COLO829 (cell line): ENCODE results near the gene LAMB1.

ENCODE experiments used
- DNase-seq: peaks from one replicate; pipeline ENCODE4 v3.0.0; 2012; ENCODE audit warnings: low spot score

The LAMB1 gene

DNA sequence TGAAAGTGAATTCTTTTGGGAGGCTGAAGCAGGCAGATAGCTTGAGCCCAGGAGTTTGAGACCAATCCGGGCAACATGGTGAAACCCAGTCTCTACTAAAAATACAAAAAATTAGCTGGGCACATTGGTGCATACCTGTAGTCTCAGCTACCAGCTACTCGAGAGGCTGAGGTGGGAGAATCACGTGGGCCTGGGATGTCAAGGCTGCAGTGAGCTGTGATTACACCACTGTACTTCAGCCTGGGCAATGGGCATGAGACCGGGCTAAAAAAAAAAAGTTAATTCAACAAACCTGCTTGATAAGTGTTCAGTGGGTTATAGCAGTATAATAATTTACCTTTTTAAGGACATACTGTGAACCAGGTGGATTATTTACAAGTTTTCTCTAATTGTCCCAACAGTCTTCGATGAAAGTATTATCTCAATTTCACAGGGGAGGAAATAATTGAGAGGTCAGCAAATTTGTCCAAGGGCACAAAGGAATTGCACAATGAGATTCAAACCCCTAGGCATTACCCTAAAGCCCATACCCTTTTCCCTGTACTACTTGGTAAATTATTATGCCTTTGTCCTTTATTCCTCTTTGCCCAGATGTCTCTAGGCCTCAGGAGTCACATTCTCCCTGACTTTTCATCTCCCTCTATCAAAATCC, 125.1 kb downstream of the LAMB1 start:
- no peak for DNase-seq

DNA sequence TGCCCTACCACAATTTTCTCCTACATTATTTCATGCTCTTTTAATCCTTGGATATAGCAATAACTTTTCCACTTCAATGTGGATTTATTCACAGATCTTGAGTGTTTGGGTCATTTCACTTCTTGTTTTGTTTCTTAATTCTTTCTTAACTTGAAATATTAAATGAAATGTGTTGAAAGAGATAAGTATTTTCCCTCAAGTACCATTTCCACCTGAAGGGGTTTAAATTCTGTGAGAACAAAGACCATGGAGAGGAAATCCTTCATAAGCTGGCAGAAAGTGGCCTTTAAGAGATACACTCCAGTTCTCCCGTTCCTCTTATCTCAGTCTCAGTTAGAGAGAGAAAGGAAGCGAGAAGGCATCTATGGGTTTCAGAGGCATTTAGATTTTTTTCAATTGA, 126.0 kb downstream of the LAMB1 start:
- DNase-seq, result no peak

DNA sequence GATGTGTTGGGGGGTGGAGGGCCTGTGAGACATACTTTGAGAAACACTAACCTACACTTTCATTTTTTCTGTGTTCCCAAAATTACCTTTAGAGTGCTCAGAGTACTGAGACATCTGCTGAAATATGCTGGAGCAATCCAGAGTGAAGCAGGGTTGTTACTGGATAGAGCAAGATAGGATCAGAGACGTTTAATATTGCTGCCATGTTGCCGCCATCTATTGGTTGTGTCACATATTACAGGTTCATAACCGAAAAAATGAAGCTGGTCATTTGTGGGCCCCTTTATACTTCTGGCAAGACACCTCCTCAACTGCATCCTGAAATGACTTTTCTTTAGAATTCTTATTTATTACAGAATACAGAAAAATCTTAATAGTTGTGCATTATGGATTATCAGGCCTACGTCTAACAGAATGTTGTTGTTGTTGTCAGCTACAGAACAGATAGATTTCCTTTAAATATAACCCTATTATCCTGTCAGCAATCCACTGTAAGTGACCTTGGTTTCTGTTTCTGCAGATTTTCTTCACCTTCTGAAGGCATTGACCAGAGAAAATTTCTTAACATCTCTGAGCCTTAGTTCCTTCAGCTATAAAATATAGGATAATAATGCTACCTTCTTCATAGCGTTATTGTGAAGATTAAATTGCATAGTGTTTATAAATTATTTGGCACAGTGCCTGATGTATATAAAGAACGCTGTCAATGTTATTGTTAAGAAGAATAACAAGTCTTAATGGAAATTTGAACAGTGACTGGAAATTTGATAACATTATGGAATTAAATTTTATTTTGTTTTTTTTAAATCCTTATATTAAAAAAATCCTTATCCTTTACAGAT, 128.1 kb downstream of the LAMB1 start:
- DNase-seq, result peak; percentile 72

DNA sequence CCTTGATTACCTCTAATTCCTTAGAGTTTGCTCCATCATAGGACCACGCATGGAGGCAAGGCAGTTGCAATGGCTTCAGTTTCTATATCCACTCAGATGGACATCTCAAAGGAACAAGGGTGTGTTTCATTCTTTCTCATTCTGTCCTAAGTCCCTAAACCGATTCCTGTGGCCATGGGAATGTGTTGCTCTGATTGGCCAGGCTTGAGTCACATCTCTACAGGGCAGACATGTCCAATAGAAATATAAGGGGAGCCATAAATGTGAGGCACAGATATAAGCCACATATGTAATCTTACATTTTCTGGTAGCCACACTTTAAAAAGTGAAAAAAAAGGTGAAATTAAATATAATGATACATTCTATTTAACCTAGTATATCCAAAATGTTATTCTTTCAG, 128.8 kb downstream of the LAMB1 start:
- no peak for DNase-seq
